IMR-90 (cell line): ENCODE data around the gene RALGAPA2. TPM values are rescaled to one million over a fixed set of nuclear protein-coding genes. Genes with fewer than 3 reads are reported as not detected.

Experiments used
- ATAC-seq: fragments of 200-7000 bp; cut with Tn5 transposase; 2 replicates; pipeline ENCODE4 v1.9.1; 2020; ENCODE audit warnings: low read depth, mild to moderate bottlenecking, moderate library complexity
- BruUV-seq: library from RNA; stranded (reverse); fragments of 400-500 nt; replicated peaks from 2 replicates; lab custom pipeline; 2021; lab: Mats Ljungman, UMichigan
- CTCF ChIA-PET: fragments of 300-600 bp; formaldehyde crosslinking; extraction: SDS; loops from one replicate; lab custom pipeline; 2021; ENCODE audit warnings: antibody characterized with exemption; lab: Yijun Ruan, JAX
- POLR2A ChIA-PET: fragments of 300-600 bp; sonication (Branson Sonifier 250); formaldehyde crosslinking; loops from one replicate; lab custom pipeline; 2022; ENCODE audit warnings: antibody characterized with exemption; ENCODE audit not compliant: unreplicated experiment; lab: Charles Lee
- DNase-seq: peaks from one replicate; pipeline ENCODE4 v3.0.0; 2013
- H2AFZ ChIP-seq: replicated peaks from 2 replicates; pipeline ENCODE3; 2013; ENCODE audit warnings: low read length, mild to moderate bottlenecking; ENCODE audit not compliant: poor library complexity
- H2AK5ac ChIP-seq: 2 replicates; pipeline ENCODE4 v1.6.1; 2013; ENCODE audit warnings: low read depth, low read length, inconsistent platforms
- H2AK9ac ChIP-seq: replicated peaks from 2 replicates; pipeline ENCODE3; 2013; ENCODE audit warnings: mild to moderate bottlenecking, low read depth, low read length, moderate library complexity; ENCODE audit not compliant: poor library complexity
- H2BK120ac ChIP-seq: 2 replicates; pipeline ENCODE4 v1.6.1; 2013; ENCODE audit warnings: low read depth, low read length, inconsistent platforms
- H2BK15ac ChIP-seq: 3 replicates; pipeline ENCODE4 v1.6.1; 2013; ENCODE audit warnings: low read depth, low read length, inconsistent platforms
- H2BK20ac ChIP-seq: 2 replicates; pipeline ENCODE4 v1.6.1; 2013; ENCODE audit warnings: low read depth, mild to moderate bottlenecking, inconsistent platforms, low read length, moderate library complexity
- H2BK5ac ChIP-seq: 2 replicates; pipeline ENCODE4 v1.6.1; 2013; ENCODE audit warnings: mild to moderate bottlenecking, low read depth, low read length, inconsistent platforms; ENCODE audit not compliant: poor library complexity, severe bottlenecking
- H3K14ac ChIP-seq: replicated peaks from 2 replicates; pipeline ENCODE4 v1.6.1; 2013; ENCODE audit warnings: low read depth, low read length, inconsistent platforms
- H3K18ac ChIP-seq: 2 replicates; pipeline ENCODE4 v1.6.1; 2013; ENCODE audit warnings: low read depth, low read length, control low read depth
- H3K23ac ChIP-seq: 2 replicates; pipeline ENCODE4 v1.6.1; 2013; ENCODE audit warnings: low read depth, low read length, inconsistent platforms
- H3K27ac ChIP-seq: 2 replicates; pipeline ENCODE4 v1.5.1; 2013; ENCODE audit warnings: mild to moderate bottlenecking, control low read depth, low read length; ENCODE audit not compliant: insufficient read depth
- H3K27me3 ChIP-seq: 2 replicates; pipeline ENCODE4 v1.6.1; 2013; ENCODE audit warnings: low read length; ENCODE audit not compliant: control insufficient read depth, insufficient read depth
- H3K36me3 ChIP-seq: 2 replicates; pipeline ENCODE4 v1.6.1; 2013; ENCODE audit warnings: low read length, mixed read lengths; ENCODE audit not compliant: control insufficient read depth, insufficient read depth
- H3K4ac ChIP-seq: 2 replicates; pipeline ENCODE4 v1.6.1; 2013; ENCODE audit warnings: low read depth, low read length, inconsistent platforms
- H3K4me1 ChIP-seq: 2 replicates; pipeline ENCODE4 v1.6.1; 2013; ENCODE audit warnings: low read length, mixed read lengths; ENCODE audit not compliant: control insufficient read depth, insufficient read depth
- H3K4me2 ChIP-seq: 2 replicates; pipeline ENCODE4 v1.6.1; 2013; ENCODE audit warnings: low read depth, mild to moderate bottlenecking, control low read depth, low read length, moderate library complexity
- H3K4me3 ChIP-seq: 2 replicates; pipeline ENCODE4 v1.5.1; 2013; ENCODE audit warnings: low read depth, mild to moderate bottlenecking, control low read depth, low read length, moderate library complexity; ENCODE audit not compliant: insufficient read depth
- H3K56ac ChIP-seq: 2 replicates; pipeline ENCODE4 v1.6.1; 2013; ENCODE audit warnings: low read length, inconsistent platforms; ENCODE audit not compliant: insufficient read depth; ENCODE audit errors: extremely low read depth
- H3K79me1 ChIP-seq, 2 experiments: 2 replicates each; pipeline ENCODE4 v1.6.1; 2013; ENCODE audit warnings: low read length in 2 of 2, inconsistent platforms in 1 of 2, low read depth in 1 of 2
- H3K9ac ChIP-seq: 2 replicates; pipeline ENCODE4 v1.6.1; 2013; ENCODE audit warnings: low read depth, low read length, control low read depth
- H3K9me1 ChIP-seq: 2 replicates; pipeline ENCODE4 v1.6.1; 2013; ENCODE audit warnings: low read length, inconsistent platforms; ENCODE audit not compliant: insufficient read depth
- H3K9me3 ChIP-seq: 2 replicates; pipeline ENCODE4 v1.6.1; 2013; ENCODE audit warnings: low read length; ENCODE audit not compliant: control insufficient read depth, insufficient read depth
- H4K20me1 ChIP-seq: 2 replicates; pipeline ENCODE4 v1.6.1; 2013; ENCODE audit warnings: low read length, inconsistent platforms; ENCODE audit not compliant: insufficient read depth
- H4K5ac ChIP-seq: 2 replicates; pipeline ENCODE4 v1.6.1; 2013; ENCODE audit warnings: mild to moderate bottlenecking, low read depth, low read length, control low read depth
- H4K8ac ChIP-seq, 2 experiments: 2 replicates each; pipeline ENCODE4 v1.6.1; 2013; ENCODE audit warnings: low read depth in 2 of 2, low read length in 2 of 2, control low read depth in 1 of 2, inconsistent platforms in 1 of 2
- H4K91ac ChIP-seq: 2 replicates; pipeline ENCODE4 v1.6.1; 2013; ENCODE audit warnings: low read depth, low read length, inconsistent platforms; ENCODE audit not compliant: insufficient read depth
- BHLHE40 ChIP-seq: fragments of 150-350 bp; IDR thresholded peaks from 2 replicates; pipeline ENCODE4 v1.6.1; 2016; ENCODE audit warnings: mild to moderate bottlenecking, low read depth, low read length
- CEBPB ChIP-seq: IDR thresholded peaks from 2 replicates; pipeline ENCODE4 v1.6.1; 2012; ENCODE audit warnings: low read depth, low read length, improper control_type of control experiment
- CHD1 ChIP-seq: IDR thresholded peaks from 2 replicates; pipeline ENCODE4 v1.6.1; 2012; ENCODE audit warnings: low read depth, low read length, improper control_type of control experiment
- FOS ChIP-seq: fragments of 150-350 bp; IDR thresholded peaks from 2 replicates; pipeline ENCODE4 v1.6.1; 2016; ENCODE audit warnings: low read depth, low read length
- MAFK ChIP-seq: IDR thresholded peaks from 2 replicates; pipeline ENCODE4 v1.6.1; 2012; ENCODE audit warnings: low read depth, low read length, improper control_type of control experiment
- MAZ ChIP-seq: IDR thresholded peaks from 2 replicates; pipeline ENCODE4 v1.6.1; 2012; ENCODE audit warnings: low read depth, mild to moderate bottlenecking, low read length, improper control_type of control experiment, moderate library complexity, borderline replicate concordance
- MXI1 ChIP-seq: IDR thresholded peaks from 2 replicates; pipeline ENCODE4 v1.6.1; 2012; ENCODE audit warnings: low read depth, mild to moderate bottlenecking, low read length, moderate library complexity, borderline replicate concordance
- NFE2L2 ChIP-seq: fragments of 150-350 bp; IDR thresholded peaks from 2 replicates; pipeline ENCODE4 v1.6.1; 2016; ENCODE audit warnings: low read depth, mild to moderate bottlenecking, low read length
- POLR2A ChIP-seq: IDR thresholded peaks from 2 replicates; pipeline ENCODE4 v1.6.1; 2012; ENCODE audit warnings: mild to moderate bottlenecking, low read depth, low read length
- RAD21 ChIP-seq: IDR thresholded peaks from 2 replicates; pipeline ENCODE4 v1.6.1; 2012; ENCODE audit warnings: low read length, improper control_type of control experiment
- RCOR1 ChIP-seq: IDR thresholded peaks from 2 replicates; pipeline ENCODE4 v1.6.1; 2012; ENCODE audit warnings: mild to moderate bottlenecking, low read length, improper control_type of control experiment; ENCODE audit not compliant: insufficient replicate concordance
- RFX5 ChIP-seq: IDR thresholded peaks from 2 replicates; pipeline ENCODE4 v1.8.0; 2012; ENCODE audit warnings: low read depth, mild to moderate bottlenecking, low read length, moderate library complexity
- SMC3 ChIP-seq: fragments of 150-350 bp; IDR thresholded peaks from 2 replicates; pipeline ENCODE4 v1.6.1; 2016; ENCODE audit warnings: low read depth, mild to moderate bottlenecking, antibody characterized with exemption, low read length, moderate library complexity
- WGBS, 2 experiments: methylation state at CpG; one replicate each; pipeline versions ENCODE4 v1.1.5 to v1.1.7; 2013; ENCODE audit warnings: missing lambda C conversion rate in 2 of 2; ENCODE audit not compliant: insufficient read length in 1 of 2; ENCODE audit errors: extremely low coverage in 2 of 2; 5-methylcytosine and 5-hydroxymethylcytosine counted together
- dilution Hi-C: fragments of 300-500 bp; cut with HindIII; formaldehyde crosslinking; loops from one replicate; pipeline ENCODE4 v1.14.3; 2018; ENCODE audit warnings: low sequenced_read_pairs; ENCODE audit not compliant: unreplicated experiment
- in situ Hi-C: fragments of 300-500 bp; cut with MboI; formaldehyde crosslinking; loops from 3 replicates; pipeline ENCODE4 v1.14.3; 2019; ENCODE audit warnings: low sequenced_read_pairs, inconsistent platforms, mixed read lengths
- intact Hi-C: fragments of 100-400 bp; cut with micrococcal nuclease; formaldehyde crosslinking; loops from 2 replicates; pipeline ENCODE4 v1.10.0; 2022
- polyA plus RNA-seq, 3 experiments: library from polyadenylated mRNA; depleted of rRNA; stranded (reverse); fragments of >200 nt; gene quantifications; 2 replicates each; pipeline ENCODE4 v1.2.3, GENCODE V29; 2012; ENCODE audit warnings: low replicate concordance in 1 of 3
- total RNA-seq: library from RNA; depleted of rRNA; stranded (reverse); fragments of >200 nt; gene quantifications from 2 replicates; pipeline ENCODE4 v1.2.3, GENCODE V29; 2012
- TF ChIP-seq, protein P1 (sequence below): fragments of 150-350 bp; IDR thresholded peaks from 2 replicates; pipeline ENCODE4 v1.6.1; 2016; ENCODE audit warnings: low read depth, mild to moderate bottlenecking, low read length, moderate library complexity, borderline replicate concordance
- TF ChIP-seq, protein P2 (sequence below): conservative IDR thresholded peaks from 2 replicates; pipeline ENCODE4 v1.5.1; 2012; ENCODE audit warnings: mild to moderate bottlenecking, low read depth, low read length, improper control_type of control experiment

The RALGAPA2 gene
- total and polyA plus RNA-seq, 2 of the 4 experiments (the other 2 are of a cell fraction): 1.3 to 3.9 TPM

DNA sequence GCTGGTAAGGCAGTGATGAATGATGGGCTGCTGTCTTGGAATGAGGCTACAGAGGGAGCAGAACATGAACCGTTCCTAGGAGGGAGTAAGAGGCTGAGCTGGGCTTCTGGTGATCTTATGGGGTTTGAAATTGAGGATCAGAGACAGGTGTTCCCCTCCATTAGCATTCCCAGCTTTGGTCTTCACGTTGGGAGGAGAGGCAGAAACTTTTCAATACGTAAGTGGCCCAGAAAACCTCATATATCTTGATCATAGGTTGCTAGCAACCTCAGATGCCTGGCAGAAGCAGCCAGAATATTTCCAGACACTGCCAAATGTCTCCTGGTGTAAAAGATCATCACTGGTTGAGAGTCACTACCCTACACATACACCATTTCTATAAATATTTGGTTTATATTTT is 177.4 kb downstream of the RALGAPA2 start:
- Histone ChIP-seq H3K9ac (no peak overlapping the region), H2AFZ (no peak overlapping the region), H2BK20ac (no peak overlapping the region), H4K20me1 (no peaks in the 10 kb centered on the region), H4K91ac (no peak overlapping the region), H2BK15ac (no peak overlapping the region), H2AK9ac (no peak overlapping the region), H3K56ac (no peak overlapping the region), H3K9me1 (no peaks in the 10 kb centered on the region), H4K5ac (no peak overlapping the region), H3K14ac (no peak overlapping the region), H3K4me3 (no peak overlapping the region), H3K18ac (no peak overlapping the region), H3K27me3 (no peaks in the 10 kb centered on the region), H3K4ac (no peak overlapping the region), H2BK5ac (no peak overlapping the region), H3K4me1 (no peaks in the 10 kb centered on the region), H3K9me3 (no peaks in the 10 kb centered on the region), H3K23ac (no peak overlapping the region), H4K8ac (no peak overlapping the region), H3K27ac (no peak overlapping the region), H3K36me3 (no peaks in the 10 kb centered on the region), H2BK120ac (no peak overlapping the region), H3K79me1 (no peaks in the 10 kb centered on the region), H3K4me2 (no peak overlapping the region), H2AK5ac (no peak overlapping the region)
- no peak for TF ChIP-seq CEBPB
- no peak for TF ChIP-seq MAFK
- no peak for TF ChIP-seq MAZ
- no peak for TF ChIP-seq BHLHE40
- TF ChIP-seq CHD1: no peak
- no peak for TF ChIP-seq RAD21
- no peak for TF ChIP-seq RFX5
- TF ChIP-seq RCOR1: no peak
- no peak for TF ChIP-seq MXI1
- no peak for TF ChIP-seq SMC3
- TF ChIP-seq, protein P1, sequence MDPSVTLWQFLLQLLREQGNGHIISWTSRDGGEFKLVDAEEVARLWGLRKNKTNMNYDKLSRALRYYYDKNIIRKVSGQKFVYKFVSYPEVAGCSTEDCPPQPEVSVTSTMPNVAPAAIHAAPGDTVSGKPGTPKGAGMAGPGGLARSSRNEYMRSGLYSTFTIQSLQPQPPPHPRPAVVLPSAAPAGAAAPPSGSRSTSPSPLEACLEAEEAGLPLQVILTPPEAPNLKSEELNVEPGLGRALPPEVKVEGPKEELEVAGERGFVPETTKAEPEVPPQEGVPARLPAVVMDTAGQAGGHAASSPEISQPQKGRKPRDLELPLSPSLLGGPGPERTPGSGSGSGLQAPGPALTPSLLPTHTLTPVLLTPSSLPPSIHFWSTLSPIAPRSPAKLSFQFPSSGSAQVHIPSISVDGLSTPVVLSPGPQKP: no peak
- no peak for TF ChIP-seq POLR2A
- no peak for TF ChIP-seq FOS
- no peak for TF ChIP-seq NFE2L2
- TF ChIP-seq, protein P2, sequence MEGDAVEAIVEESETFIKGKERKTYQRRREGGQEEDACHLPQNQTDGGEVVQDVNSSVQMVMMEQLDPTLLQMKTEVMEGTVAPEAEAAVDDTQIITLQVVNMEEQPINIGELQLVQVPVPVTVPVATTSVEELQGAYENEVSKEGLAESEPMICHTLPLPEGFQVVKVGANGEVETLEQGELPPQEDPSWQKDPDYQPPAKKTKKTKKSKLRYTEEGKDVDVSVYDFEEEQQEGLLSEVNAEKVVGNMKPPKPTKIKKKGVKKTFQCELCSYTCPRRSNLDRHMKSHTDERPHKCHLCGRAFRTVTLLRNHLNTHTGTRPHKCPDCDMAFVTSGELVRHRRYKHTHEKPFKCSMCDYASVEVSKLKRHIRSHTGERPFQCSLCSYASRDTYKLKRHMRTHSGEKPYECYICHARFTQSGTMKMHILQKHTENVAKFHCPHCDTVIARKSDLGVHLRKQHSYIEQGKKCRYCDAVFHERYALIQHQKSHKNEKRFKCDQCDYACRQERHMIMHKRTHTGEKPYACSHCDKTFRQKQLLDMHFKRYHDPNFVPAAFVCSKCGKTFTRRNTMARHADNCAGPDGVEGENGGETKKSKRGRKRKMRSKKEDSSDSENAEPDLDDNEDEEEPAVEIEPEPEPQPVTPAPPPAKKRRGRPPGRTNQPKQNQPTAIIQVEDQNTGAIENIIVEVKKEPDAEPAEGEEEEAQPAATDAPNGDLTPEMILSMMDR: no peak
- BruUV-seq: no TSS peak
- POLR2A ChIA-PET: no interaction called here
- intact Hi-C loops (no loop called here), dilution Hi-C loops (no loop called here), in situ Hi-C loops (no loop called here)
- DNase-seq (no peak), ATAC-seq (no peak)
- CTCF ChIA-PET: interaction anchor here (1.4 to 1.5 kb wide), 2 partner anchors 10 to 23 kb away, joined by 3 read pairs; no protein-coding TSS in a partner anchor
- WGBS, 2 experiments: no CpG with 5 or more reads among the region's 3 CpGs
